Measurements from ENCODE around the gene RNF144B. TPM values are rescaled to one million over a fixed set of nuclear protein-coding genes. Genes with fewer than 3 reads are reported as not detected.
"Not testable (repeated sequence)": the region's sequence is repeated elsewhere in the genome, so short reads cannot be mapped to it uniquely, and the experiment has no call there.

RNF144B gene
- total and polyA plus RNA-seq, 10 of the 15 experiments (the other 5 are each of a cell fraction or from before 2014, with no cell fraction given) = 0.03 to 0.18 (median 0.14) TPM

GRCh38 chr6:18457065-18457737 lies 70.1 kb downstream of the RNF144B start:
- WGBS (ENCODE audit: insufficient coverage, insufficient replicate concordance, low lambda C conversion rate, missing lambda C conversion rate) = 26% methylated on average over 10 of the region's 10 CpGs
- Histone ChIP-seq H2AFZ (ENCODE audit: control insufficient read depth, low read depth, low read length) (no peak overlapping the region), H3K79me2 (ENCODE audit: control insufficient read depth, insufficient read depth, low read length) (no peaks in the 10 kb centered on the region), H3K9ac (ENCODE audit: control insufficient read depth, insufficient read depth, low read length) (no peak overlapping the region), H3K4me2 (ENCODE audit: control insufficient read depth, insufficient read depth) (no peak overlapping the region), H3K27ac (ENCODE audit: control insufficient read depth, insufficient read depth) (no peak overlapping the region), H3K9me3 (replicated peaks; ENCODE audit: control insufficient read depth, insufficient read depth, low read length) (no peaks in the 10 kb centered on the region), H3K36me3 (ENCODE audit: control insufficient read depth in 2 of 2, insufficient read depth in 2 of 2, low read length in 1 of 2) (no peaks in the 10 kb centered on the region), H4K20me1 (ENCODE audit: control insufficient read depth, insufficient read depth) (no peaks in the 10 kb centered on the region), H3K4me1 (ENCODE audit: control insufficient read depth, insufficient read depth, low read length) (no peaks in the 10 kb centered on the region), H3K4me3 (no peak overlapping the region), H3K27me3 (replicated peaks in 1 of 2; ENCODE audit: control insufficient read depth in 2 of 2, insufficient read depth in 2 of 2, low read length in 1 of 2) (no peaks in the 10 kb centered on the region; a peak in 2 of 4 replicates)
- intact Hi-C loops (cut with micrococcal nuclease; ENCODE audit: unreplicated experiment) = no loop called here
- TF ChIP-seq CTCF (IDR thresholded peaks at IDR 0.05 in 2 of 3, conservative IDR thresholded peaks at IDR 0.05 in 1 of 3; ENCODE audit: control insufficient read depth in 2 of 3, extremely low read depth in 1 of 3, insufficient read depth in 1 of 3, low read depth in 3 of 3, low read length in 3 of 3) (no peak), SUPT20H (IDR thresholded peaks at IDR 0.05; ENCODE audit: borderline replicate concordance, control insufficient read depth, low read depth, low read length) (no peak), NR2F1 (conservative IDR thresholded peaks at IDR 0.05) (no peak)
- POLR2A ChIA-PET = no interaction called here
- no TSS peak for BruUV-seq (replicated peaks)
- in situ Hi-C loops (cut with MboI) = no loop called here
- FAIRE-seq = no peak
- RAD21 ChIA-PET (ENCODE audit: unreplicated experiment) = no interaction called here
- DNase-seq (ENCODE audit: low read depth, low spot score) = no peak
- CTCF ChIA-PET = no interaction called here
- ATAC-seq = no peak
- SMC1A ChIA-PET (ENCODE audit: uncharacterized antibody, unreplicated experiment) = no interaction called here

GRCh38 chr6:18458086-18458485 lies 70.9 kb downstream of the RNF144B start:
- 41% methylated on average over 6 of the region's 6 CpGs for WGBS (ENCODE audit: insufficient coverage, insufficient replicate concordance, low lambda C conversion rate, missing lambda C conversion rate)
- intact Hi-C loops (cut with micrococcal nuclease; ENCODE audit: unreplicated experiment); DNase-seq (ENCODE audit: low read depth, low spot score); BruUV-seq (replicated peaks); H3K27me3 ChIP-seq (replicated peaks in 1 of 2; ENCODE audit: control insufficient read depth in 2 of 2, insufficient read depth in 2 of 2, low read length in 1 of 2); SMC1A ChIA-PET (ENCODE audit: uncharacterized antibody, unreplicated experiment); H2AFZ ChIP-seq (ENCODE audit: control insufficient read depth, low read depth, low read length); RAD21 ChIA-PET (ENCODE audit: unreplicated experiment); H3K4me3 ChIP-seq; H3K9me3 ChIP-seq (replicated peaks; ENCODE audit: control insufficient read depth, insufficient read depth, low read length); ATAC-seq; in situ Hi-C loops (cut with MboI); H3K27ac ChIP-seq (ENCODE audit: control insufficient read depth, insufficient read depth); POLR2A ChIA-PET; H3K4me1 ChIP-seq (ENCODE audit: control insufficient read depth, insufficient read depth, low read length); H3K4me2 ChIP-seq (ENCODE audit: control insufficient read depth, insufficient read depth); CTCF ChIA-PET; H3K79me2 ChIP-seq (ENCODE audit: control insufficient read depth, insufficient read depth, low read length); H3K36me3 ChIP-seq (ENCODE audit: control insufficient read depth in 2 of 2, insufficient read depth in 2 of 2, low read length in 1 of 2); FAIRE-seq; H4K20me1 ChIP-seq (ENCODE audit: control insufficient read depth, insufficient read depth); H3K9ac ChIP-seq (ENCODE audit: control insufficient read depth, insufficient read depth, low read length): not testable (repeated sequence)
